HepG2 (cell line): ENCODE measurements around the gene RHOV. TPM values are rescaled to one million over a fixed set of nuclear protein-coding genes. Genes with fewer than 3 reads are reported as not detected.

Source experiments
- ARHGAP35 ChIP-seq: sonication (generic); formaldehyde crosslinking; IDR thresholded peaks from 2 replicates; pipeline ENCODE4 v1.9.0; 2022; ENCODE audit warnings: mild to moderate bottlenecking, inconsistent platforms, moderate library complexity, missing genetic modification reagents, borderline replicate concordance
- CCAR2 ChIP-seq: fragments of 200-400 bp; formaldehyde crosslinking; optimal IDR thresholded peaks from 2 replicates; pipeline ENCODE3; 2018; ENCODE audit warnings: low read depth, mild to moderate bottlenecking, low read length, moderate library complexity
- CEBPB ChIP-seq: IDR thresholded peaks from 2 replicates; pipeline ENCODE4 v1.6.1; 2011; ENCODE audit warnings: low read depth, low read length, improper control_type of control experiment, borderline replicate concordance
- CHD4 ChIP-seq: fragments of 200-600 bp; sonication (generic); IDR thresholded peaks from 2 replicates; pipeline ENCODE4 v1.7.0; 2017; ENCODE audit warnings: mild to moderate bottlenecking, low read length, borderline replicate concordance
- DRAP1 ChIP-seq: IDR thresholded peaks from 2 replicates; pipeline ENCODE4 v1.6.1; 2016; ENCODE audit warnings: missing genetic modification reagents, missing compliant biosample characterization
- HHEX ChIP-seq: IDR thresholded peaks from 2 replicates; pipeline ENCODE4 v1.6.1; 2016; ENCODE audit warnings: control low read depth
- MEIS1 ChIP-seq: sonication (generic); formaldehyde crosslinking; IDR thresholded peaks from 2 replicates; pipeline ENCODE4 v1.9.0; 2021; ENCODE audit warnings: mild to moderate bottlenecking, missing genetic modification reagents, moderate library complexity, borderline replicate concordance
- NPAS2 ChIP-seq: sonication (generic); formaldehyde crosslinking; IDR thresholded peaks from 2 replicates; pipeline ENCODE4 v1.8.0; 2022; ENCODE audit warnings: mild to moderate bottlenecking, missing genetic modification reagents, borderline replicate concordance
- POLR2G ChIP-seq: fragments of 200-400 bp; formaldehyde crosslinking; IDR thresholded peaks from 2 replicates; pipeline ENCODE4 v1.6.1; 2018; ENCODE audit warnings: mild to moderate bottlenecking, low read depth, low read length, moderate library complexity
- RAD51 ChIP-seq: fragments of 450-650 bp; IDR thresholded peaks from 2 replicates; pipeline ENCODE4 v1.6.1; 2016; ENCODE audit warnings: borderline replicate concordance
- RXRB ChIP-seq: IDR thresholded peaks from 2 replicates; pipeline ENCODE4 v1.6.1; 2016; ENCODE audit warnings: borderline replicate concordance, missing genetic modification reagents, missing compliant biosample characterization
- SRF ChIP-seq: IDR thresholded peaks from 2 replicates; pipeline ENCODE4 v1.6.1; 2011; ENCODE audit warnings: mild to moderate bottlenecking, low read depth, low read length, moderate library complexity
- SRSF9 ChIP-seq: fragments of 200-400 bp; formaldehyde crosslinking; IDR thresholded peaks from 2 replicates; pipeline ENCODE4 v1.6.1; 2018; ENCODE audit warnings: borderline replicate concordance, mild to moderate bottlenecking, low read depth, low read length; ENCODE audit not compliant: insufficient read depth, poor library complexity, severe bottlenecking
- SSRP1 ChIP-seq: IDR thresholded peaks from 2 replicates; pipeline ENCODE4 v1.6.1; 2016; ENCODE audit warnings: control low read depth
- ZNF317 ChIP-seq: sonication (generic); formaldehyde crosslinking; IDR thresholded peaks from 2 replicates; pipeline ENCODE4 v1.5.0; 2020; ENCODE audit warnings: mild to moderate bottlenecking, missing genetic modification reagents
- ZNF558 ChIP-seq: sonication (generic); formaldehyde crosslinking; IDR thresholded peaks from 2 replicates; pipeline ENCODE4 v1.9.0; 2022; ENCODE audit warnings: mild to moderate bottlenecking, missing genetic modification reagents, borderline replicate concordance
- ZNF563 ChIP-seq: sonication (generic); formaldehyde crosslinking; IDR thresholded peaks from 2 replicates; pipeline ENCODE4 v1.8.0; 2022; ENCODE audit warnings: mild to moderate bottlenecking, moderate library complexity, missing genetic modification reagents
- ZNF724P ChIP-seq: sonication (generic); formaldehyde crosslinking; IDR thresholded peaks from 2 replicates; pipeline ENCODE4 v1.8.0; 2022; ENCODE audit warnings: missing genetic modification reagents, borderline replicate concordance
- ZNF749 ChIP-seq: sonication (generic); formaldehyde crosslinking; IDR thresholded peaks from 2 replicates; pipeline ENCODE4 v1.8.0; 2022; ENCODE audit warnings: mild to moderate bottlenecking, missing genetic modification reagents, moderate library complexity, borderline replicate concordance
- ZNF773 ChIP-seq: sonication (generic); formaldehyde crosslinking; IDR thresholded peaks from 2 replicates; pipeline ENCODE4 v1.4.0; 2020; ENCODE audit warnings: missing genetic modification reagents, borderline replicate concordance
- ZNF784 ChIP-seq: sonication (generic); formaldehyde crosslinking; IDR thresholded peaks from 2 replicates; pipeline ENCODE4 v1.5.1; 2020; ENCODE audit warnings: missing genetic modification reagents, mild to moderate bottlenecking, borderline replicate concordance
- ZNF850 ChIP-seq: sonication (generic); formaldehyde crosslinking; conservative IDR thresholded peaks from 2 replicates; pipeline ENCODE4 v1.9.0; 2021; ENCODE audit warnings: mild to moderate bottlenecking, missing genetic modification reagents
- ZSCAN22 ChIP-seq: sonication (generic); formaldehyde crosslinking; IDR thresholded peaks from 2 replicates; pipeline ENCODE4 v1.4.0; 2020; ENCODE audit warnings: mild to moderate bottlenecking, missing genetic modification reagents
- polyA plus RNA-seq, 8 experiments: library from polyadenylated mRNA; depleted of rRNA in 3 of 8; stranded (reverse) in 7 of 8; unstranded in 1 of 8; fragments of >200 nt; fragmentation: Illumina TruSeq in 4 of 8; extraction: Trizol in 4 of 8; gene quantifications; 2 replicates each; pipeline versions ENCODE4 v1.2.1 to v1.2.3, GENCODE V29; 2011 to 2016; ENCODE audit warnings: low read depth in 4 of 8, missing spikeins in 1 of 8, mixed read lengths in 1 of 8; ENCODE audit not compliant: insufficient read depth in 1 of 8
- total RNA-seq, 5 experiments: library from RNA; depleted of rRNA; stranded (reverse); fragments of >200 nt; fragmentation: Illumina TruSeq; extraction: Trizol; gene quantifications; 2 replicates each; pipeline ENCODE4 v1.2.3, GENCODE V29; 2016; ENCODE audit warnings: low read depth in 1 of 5
- TF ChIP-seq, protein P1 (sequence below), 2 experiments: sonication (generic) in 1 of 2; formaldehyde crosslinking in 1 of 2; IDR thresholded peaks; 2 replicates each; pipeline versions ENCODE4 v1.5.1 to v1.6.1; 2011 to 2020; ENCODE audit warnings: borderline replicate concordance in 1 of 2, low read depth in 1 of 2, low read length in 1 of 2, mild to moderate bottlenecking in 1 of 2, missing genetic modification reagents in 1 of 2, moderate library complexity in 1 of 2
- TF ChIP-seq, protein P2 (sequence below): sonication (generic); formaldehyde crosslinking; IDR thresholded peaks from 2 replicates; pipeline ENCODE4 v1.9.0; 2021; ENCODE audit warnings: missing genetic modification reagents, borderline replicate concordance

Gene RHOV
- total and polyA plus RNA-seq, 2 of the 13 experiments (the other 11 are each of a cell fraction or from before 2014, with no cell fraction given) = 0.17 to 0.18 TPM

DNA sequence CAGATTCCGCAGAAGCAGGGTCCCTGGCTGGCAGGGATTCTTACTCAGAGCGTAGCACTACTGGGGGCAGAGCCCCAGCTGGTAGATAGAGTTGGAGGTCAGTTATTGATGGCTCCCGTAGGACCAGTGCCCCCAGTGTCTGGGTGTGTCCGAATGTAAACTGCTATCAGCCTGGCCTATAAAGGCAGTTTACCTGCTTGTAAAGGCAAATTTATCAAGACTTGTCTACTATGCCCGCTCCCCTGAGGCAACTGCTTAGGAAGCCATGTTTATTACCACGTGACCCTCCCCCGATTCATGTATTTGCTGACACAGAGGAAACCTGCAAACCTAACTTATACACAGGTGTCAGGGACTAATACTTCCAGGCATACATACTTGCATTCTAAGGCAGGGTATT lies 44.9 kb downstream of the RHOV start (continued):
- TF ChIP-seq HHEX (CRISPR knock-in tag) (no peak), ZNF749 (CRISPR knock-in tag) (no peak), ZNF563 (CRISPR knock-in tag) (no peak), ZNF317 (CRISPR knock-in tag) (no peak), CHD4 (no peak), NPAS2 (CRISPR knock-in tag) (no peak), ZNF773 (CRISPR knock-in tag) (no peak), DRAP1 (no peak), ZNF784 (CRISPR knock-in tag) (no peak), SSRP1 (CRISPR knock-in tag) (no peak), POLR2G (0 out of 2 replicates have a peak, but pooled peaks have one; percentile 39), ARHGAP35 (no peak), ZNF724P (no peak), ZSCAN22 (no peak), SRF (no peak), RXRB (CRISPR knock-in tag) (no peak), ZNF850 (CRISPR knock-in tag) (no peak), CCAR2 (no peak), SRSF9 (no peak), CEBPB (no peak), RAD51 (peak; percentile 45; the same call in 1 of the 2 replicates), ZNF558 (CRISPR knock-in tag) (no peak), MEIS1 (CRISPR knock-in tag) (no peak)
- TF ChIP-seq, protein P1, sequence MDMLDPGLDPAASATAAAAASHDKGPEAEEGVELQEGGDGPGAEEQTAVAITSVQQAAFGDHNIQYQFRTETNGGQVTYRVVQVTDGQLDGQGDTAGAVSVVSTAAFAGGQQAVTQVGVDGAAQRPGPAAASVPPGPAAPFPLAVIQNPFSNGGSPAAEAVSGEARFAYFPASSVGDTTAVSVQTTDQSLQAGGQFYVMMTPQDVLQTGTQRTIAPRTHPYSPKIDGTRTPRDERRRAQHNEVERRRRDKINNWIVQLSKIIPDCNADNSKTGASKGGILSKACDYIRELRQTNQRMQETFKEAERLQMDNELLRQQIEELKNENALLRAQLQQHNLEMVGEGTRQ (IDR thresholded peaks at IDR 0.05; ENCODE audit: low read depth, low read length) = peak; percentile 57
- TF ChIP-seq, protein P1 (CRISPR knock-in tag; IDR thresholded peaks at IDR 0.05; ENCODE audit: borderline replicate concordance) = peak; percentile 34; the same call in 1 of the 2 replicates
- TF ChIP-seq, protein P2, sequence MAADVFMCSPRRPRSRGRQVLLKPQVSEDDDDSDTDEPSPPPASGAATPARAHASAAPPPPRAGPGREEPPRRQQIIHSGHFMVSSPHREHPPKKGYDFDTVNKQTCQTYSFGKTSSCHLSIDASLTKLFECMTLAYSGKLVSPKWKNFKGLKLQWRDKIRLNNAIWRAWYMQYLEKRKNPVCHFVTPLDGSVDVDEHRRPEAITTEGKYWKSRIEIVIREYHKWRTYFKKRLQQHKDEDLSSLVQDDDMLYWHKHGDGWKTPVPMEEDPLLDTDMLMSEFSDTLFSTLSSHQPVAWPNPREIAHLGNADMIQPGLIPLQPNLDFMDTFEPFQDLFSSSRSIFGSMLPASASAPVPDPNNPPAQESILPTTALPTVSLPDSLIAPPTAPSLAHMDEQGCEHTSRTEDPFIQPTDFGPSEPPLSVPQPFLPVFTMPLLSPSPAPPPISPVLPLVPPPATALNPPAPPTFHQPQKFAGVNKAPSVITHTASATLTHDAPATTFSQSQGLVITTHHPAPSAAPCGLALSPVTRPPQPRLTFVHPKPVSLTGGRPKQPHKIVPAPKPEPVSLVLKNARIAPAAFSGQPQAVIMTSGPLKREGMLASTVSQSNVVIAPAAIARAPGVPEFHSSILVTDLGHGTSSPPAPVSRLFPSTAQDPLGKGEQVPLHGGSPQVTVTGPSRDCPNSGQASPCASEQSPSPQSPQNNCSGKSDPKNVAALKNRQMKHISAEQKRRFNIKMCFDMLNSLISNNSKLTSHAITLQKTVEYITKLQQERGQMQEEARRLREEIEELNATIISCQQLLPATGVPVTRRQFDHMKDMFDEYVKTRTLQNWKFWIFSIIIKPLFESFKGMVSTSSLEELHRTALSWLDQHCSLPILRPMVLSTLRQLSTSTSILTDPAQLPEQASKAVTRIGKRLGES = no peak
